Peyer's patch (tissue), 4 donors: ENCODE measurements around the gene VAPA. TPM values are rescaled to one million over a fixed set of nuclear protein-coding genes. Genes with fewer than 3 reads are reported as not detected.

Experiments used
- DNase-seq, 3 donors: peaks; one replicate each; pipeline ENCODE4 v3.0.0-alpha.2; 2017 to 2019
- H3K27ac ChIP-seq, 4 donors: fragments of 200-600 bp; sonication (generic); one replicate each; pipeline ENCODE4 v1.5.1; 2016 to 2019
- H3K27me3 ChIP-seq, 2 donors: fragments of 200-600 bp; sonication (generic); one replicate each; pipeline ENCODE4 v1.5.1; 2019
- H3K36me3 ChIP-seq, 3 donors: fragments of 200-600 bp; sonication (generic); one replicate each; pipeline ENCODE4 v1.5.1; 2016 to 2019
- H3K4me1 ChIP-seq, 4 donors: fragments of 200-600 bp; sonication (generic); one replicate each; pipeline ENCODE4 v1.5.1; 2016 to 2019
- H3K4me3 ChIP-seq, 4 donors: fragments of 200-600 bp; sonication (generic); 1 replicate in 3 of 4; 2 replicates in 1 of 4; pipeline ENCODE4 v1.5.1; 2016 to 2019; ENCODE audit warnings: mild to moderate bottlenecking in 1 of 4
- H3K9me3 ChIP-seq, 4 donors: fragments of 200-600 bp; sonication (generic); one replicate each; pipeline ENCODE4 v1.5.1; 2016 to 2019; ENCODE audit warnings: mild to moderate bottlenecking in 1 of 4
- POLR2A ChIP-seq, 2 donors: fragments of 450-650 bp; IDR thresholded peaks; one replicate each; pipeline ENCODE4 v1.5.1; 2017; ENCODE audit warnings: antibody characterized with exemption in 2 of 2, mild to moderate bottlenecking in 2 of 2, moderate library complexity in 2 of 2
- total RNA-seq, 4 donors: library from RNA; depleted of rRNA; stranded (reverse); fragments of >200 nt; gene quantifications; one replicate each; pipeline ENCODE4 v1.1.0, GENCODE V29; 2016
- TF ChIP-seq, protein P1 (sequence below), 6 experiments: fragments of 450-650 bp in 4 of 6; fragments of 200-600 bp in 2 of 6; sonication (generic) in 1 of 6; IDR thresholded peaks; one replicate each; pipeline ENCODE4 v1.5.1; 2017 to 2019; ENCODE audit warnings: antibody characterized with exemption in 6 of 6, mild to moderate bottlenecking in 3 of 6, moderate library complexity in 1 of 6

Gene VAPA
- total RNA-seq, 4 donors from 2014 or later, result 155 to 232 (median 219) TPM

DNA sequence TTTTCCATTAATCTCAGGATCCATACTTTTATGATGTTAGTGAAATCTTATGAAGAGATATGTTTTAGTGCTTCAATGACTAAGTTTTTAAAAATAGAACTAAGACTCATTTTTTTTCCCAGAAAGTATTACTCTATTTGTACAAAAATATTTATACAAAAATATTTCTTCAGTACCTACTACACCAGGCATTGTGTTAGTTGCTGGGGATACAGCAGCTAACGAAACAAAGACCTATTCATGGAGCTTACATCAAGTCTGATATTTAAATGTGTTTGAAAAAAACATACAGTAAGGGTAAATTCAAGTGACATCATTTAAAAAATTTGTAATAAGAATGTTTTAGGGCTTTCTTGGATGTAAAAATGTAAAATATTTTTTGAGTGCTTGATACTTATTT is 11.6 kb downstream of the VAPA start:
- TF ChIP-seq, protein P1, sequence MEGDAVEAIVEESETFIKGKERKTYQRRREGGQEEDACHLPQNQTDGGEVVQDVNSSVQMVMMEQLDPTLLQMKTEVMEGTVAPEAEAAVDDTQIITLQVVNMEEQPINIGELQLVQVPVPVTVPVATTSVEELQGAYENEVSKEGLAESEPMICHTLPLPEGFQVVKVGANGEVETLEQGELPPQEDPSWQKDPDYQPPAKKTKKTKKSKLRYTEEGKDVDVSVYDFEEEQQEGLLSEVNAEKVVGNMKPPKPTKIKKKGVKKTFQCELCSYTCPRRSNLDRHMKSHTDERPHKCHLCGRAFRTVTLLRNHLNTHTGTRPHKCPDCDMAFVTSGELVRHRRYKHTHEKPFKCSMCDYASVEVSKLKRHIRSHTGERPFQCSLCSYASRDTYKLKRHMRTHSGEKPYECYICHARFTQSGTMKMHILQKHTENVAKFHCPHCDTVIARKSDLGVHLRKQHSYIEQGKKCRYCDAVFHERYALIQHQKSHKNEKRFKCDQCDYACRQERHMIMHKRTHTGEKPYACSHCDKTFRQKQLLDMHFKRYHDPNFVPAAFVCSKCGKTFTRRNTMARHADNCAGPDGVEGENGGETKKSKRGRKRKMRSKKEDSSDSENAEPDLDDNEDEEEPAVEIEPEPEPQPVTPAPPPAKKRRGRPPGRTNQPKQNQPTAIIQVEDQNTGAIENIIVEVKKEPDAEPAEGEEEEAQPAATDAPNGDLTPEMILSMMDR (IDR thresholded peaks at IDR 0.05), result no peak
- no peak for TF ChIP-seq POLR2A (IDR thresholded peaks at IDR 0.05)
- H3K4me1 ChIP-seq, result peaks cover 0 to 69% (median 17%) of the 10 kb centered on the region in 4 donors
- no peaks in the 10 kb centered on the region for H3K9me3 ChIP-seq
- DNase-seq, result no peak
- H3K27ac ChIP-seq, result no peak overlapping the region
- H3K36me3 ChIP-seq, result no peaks in the 10 kb centered on the region
- H3K27me3 ChIP-seq, result no peaks in the 10 kb centered on the region
- no peak overlapping the region for H3K4me3 ChIP-seq

DNA sequence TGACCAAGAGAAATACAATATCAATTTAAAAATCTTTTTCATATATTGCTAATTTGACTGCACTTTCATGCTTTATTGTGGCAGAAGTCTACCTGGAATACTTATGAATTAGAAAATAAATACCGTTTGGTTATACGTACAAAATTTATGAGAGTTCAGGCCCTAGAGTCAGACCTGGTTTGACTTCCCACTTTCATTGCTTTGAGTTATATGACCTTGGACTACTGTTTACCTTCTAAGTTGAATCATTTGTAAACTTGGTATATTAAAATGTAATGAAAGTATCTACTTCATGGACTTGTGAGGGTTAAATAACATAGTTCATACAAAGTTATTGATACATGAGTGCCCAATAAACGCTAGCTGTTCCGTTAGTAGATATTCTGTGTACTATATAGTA is 12.0 kb downstream of the VAPA start:
- Histone ChIP-seq H3K9me3 (no peaks in the 10 kb centered on the region), H3K36me3 (no peaks in the 10 kb centered on the region), H3K27ac (no peak overlapping the region), H3K4me3 (no peak overlapping the region), H3K4me1 (peaks cover 0 to 65% (median 15%) of the 10 kb centered on the region in 4 donors), H3K27me3 (no peaks in the 10 kb centered on the region)
- TF ChIP-seq, protein P1 (IDR thresholded peaks at IDR 0.05), result no peak
- TF ChIP-seq POLR2A (IDR thresholded peaks at IDR 0.05), result no peak
- DNase-seq, result no peak

DNA sequence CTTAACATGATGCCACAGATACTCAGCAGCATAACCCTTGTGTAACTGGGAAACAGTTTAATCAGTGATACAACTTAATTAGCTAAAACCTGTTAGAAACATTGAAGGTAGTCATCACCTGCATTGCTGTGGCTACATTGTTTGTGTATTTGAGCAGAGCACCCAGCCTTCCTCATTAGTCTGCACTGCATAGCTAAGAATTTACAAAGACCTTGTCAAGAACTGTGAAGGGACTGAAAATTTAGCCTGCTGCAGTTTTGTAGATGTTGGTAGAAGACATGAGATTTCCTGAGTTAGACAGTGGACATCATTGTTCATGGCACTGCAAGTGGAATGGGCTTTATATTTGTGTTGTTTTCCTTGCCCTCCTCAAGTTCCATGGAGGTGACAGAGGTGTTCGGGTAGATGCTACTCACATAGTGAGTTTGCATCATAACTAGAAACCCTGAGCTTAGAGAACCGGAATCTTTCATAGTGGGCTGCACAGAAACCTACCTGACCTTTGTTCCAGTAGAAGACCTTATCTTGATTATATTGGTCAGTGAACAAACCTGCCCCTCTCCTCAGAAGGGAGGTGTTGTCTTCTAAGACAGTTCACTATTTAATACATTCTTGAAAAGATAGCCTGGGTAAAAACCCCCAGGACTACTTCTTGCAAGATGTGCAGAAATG is 12.5 kb downstream of the VAPA start:
- Histone ChIP-seq H3K9me3 (no peaks in the 10 kb centered on the region), H3K27ac (peak overlapping the region in 1 of 4 donors; percentile 18), H3K36me3 (no peaks in the 10 kb centered on the region), H3K4me1 (peaks cover 0 to 60% (median 13%) of the 10 kb centered on the region in 4 donors), H3K27me3 (no peaks in the 10 kb centered on the region), H3K4me3 (no peak overlapping the region)
- no peak for DNase-seq
- no peak for TF ChIP-seq POLR2A (IDR thresholded peaks at IDR 0.05)
- TF ChIP-seq, protein P1 (IDR thresholded peaks at IDR 0.05), result no peak

DNA sequence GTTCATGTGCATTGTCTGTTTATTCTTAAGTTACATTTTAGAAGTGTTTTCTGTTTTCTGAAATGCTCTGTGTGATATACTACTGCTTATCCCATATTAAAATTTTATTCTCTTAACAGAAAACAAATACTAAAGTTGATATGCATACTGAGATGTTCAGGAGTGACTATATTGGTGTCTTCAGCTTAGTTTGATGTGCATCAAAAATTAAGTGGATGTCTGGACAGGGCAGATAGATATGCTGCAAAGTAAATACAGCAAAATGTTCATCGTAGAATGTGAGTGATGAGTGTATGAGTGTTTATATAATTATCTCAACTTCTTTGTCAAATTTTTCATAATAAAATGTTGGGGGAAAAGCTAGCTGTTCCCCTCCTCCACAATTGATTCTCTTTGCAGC is 13.2 kb downstream of the VAPA start:
- TF ChIP-seq POLR2A (IDR thresholded peaks at IDR 0.05), result no peak
- TF ChIP-seq, protein P1 (IDR thresholded peaks at IDR 0.05), result no peak
- Histone ChIP-seq H3K27ac (peak overlapping the region in 1 of 4 donors; percentile 18), H3K4me1 (peaks cover 0 to 58% (median 11%) of the 10 kb centered on the region in 4 donors), H3K27me3 (no peaks in the 10 kb centered on the region), H3K4me3 (no peak overlapping the region), H3K36me3 (no peaks in the 10 kb centered on the region), H3K9me3 (no peaks in the 10 kb centered on the region)
- no peak for DNase-seq

DNA sequence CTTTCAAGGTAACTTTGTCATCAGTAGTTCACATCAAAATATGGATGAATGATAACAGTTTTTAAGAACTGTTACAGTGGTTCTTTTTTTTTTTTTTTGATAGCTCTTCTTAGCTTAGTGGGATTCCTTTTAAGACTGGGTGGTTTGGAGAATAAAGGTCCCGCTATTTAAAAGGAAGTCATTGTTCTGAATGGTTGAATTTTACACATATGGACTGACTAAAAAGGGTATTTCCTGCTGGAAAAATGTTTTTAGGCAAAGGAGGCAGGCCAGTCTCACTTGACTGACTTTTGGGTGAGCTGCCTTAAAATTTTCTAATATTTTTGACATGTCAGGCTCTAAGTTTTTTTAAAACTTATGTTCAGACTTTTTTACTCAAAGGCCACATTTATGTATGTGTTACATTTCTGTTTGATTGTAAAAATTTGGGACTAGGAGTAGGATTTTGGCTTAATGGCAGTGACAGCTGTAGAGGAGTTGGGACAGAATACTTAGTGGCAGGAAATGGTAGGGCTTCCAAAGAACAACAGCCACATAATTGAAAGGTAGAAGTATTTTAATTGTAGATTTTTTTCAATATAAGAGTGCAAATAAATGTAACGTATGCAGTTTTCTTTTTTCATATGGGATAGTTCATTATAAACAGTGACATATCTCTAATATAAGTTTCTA is 13.7 kb downstream of the VAPA start:
- no peaks in the 10 kb centered on the region for H3K27me3 ChIP-seq
- no peak overlapping the region for H3K27ac ChIP-seq
- no peaks in the 10 kb centered on the region for H3K9me3 ChIP-seq
- H3K4me1 ChIP-seq, result peaks cover 0 to 58% (median 11%) of the 10 kb centered on the region in 4 donors
- H3K4me3 ChIP-seq, result no peak overlapping the region
- H3K36me3 ChIP-seq, result peaks cover 0 to 4% (median 0%) of the 10 kb centered on the region in 3 donors
- TF ChIP-seq, protein P1 (IDR thresholded peaks at IDR 0.05), result no peak
- no peak for TF ChIP-seq POLR2A (IDR thresholded peaks at IDR 0.05)
- DNase-seq, result no peak
